Neural cell (in vitro differentiated cells): ENCODE data around the gene CDK17.

Source experiments
- EP300 ChIP-seq: fragments of 450-650 bp; conservative IDR thresholded peaks from 2 replicates; pipeline ENCODE4 v1.6.1; 2014; ENCODE audit warnings: antibody characterized with exemption, mild to moderate bottlenecking, moderate library complexity; ENCODE audit not compliant: poor library complexity, severe bottlenecking
- EZH2 ChIP-seq: fragments of 200-600, 300-800 bp; shearing (Covaris generic), sonication (generic); IDR thresholded peaks from 2 replicates; pipeline ENCODE4 v1.6.1; 2014; ENCODE audit warnings: antibody characterized with exemption, low read length, borderline replicate concordance, mild to moderate bottlenecking; ENCODE audit not compliant: insufficient read depth, poor library complexity, severe bottlenecking
- MXI1 ChIP-seq: fragments of 450-650 bp; conservative IDR thresholded peaks from 2 replicates; pipeline ENCODE4 v1.6.1; 2014; ENCODE audit warnings: antibody characterized with exemption, mild to moderate bottlenecking; ENCODE audit not compliant: poor library complexity, severe bottlenecking
- RAD21 ChIP-seq: fragments of 450-650 bp; conservative IDR thresholded peaks from 2 replicates; pipeline ENCODE4 v1.6.1; 2014; ENCODE audit warnings: antibody characterized with exemption, mild to moderate bottlenecking, moderate library complexity
- REST ChIP-seq: IDR thresholded peaks from 2 replicates; pipeline ENCODE4 v1.6.1; 2012; ENCODE audit warnings: borderline replicate concordance
- SMC3 ChIP-seq: fragments of 450-650 bp; conservative IDR thresholded peaks from 2 replicates; pipeline ENCODE4 v1.6.1; 2014; ENCODE audit warnings: antibody characterized with exemption, mild to moderate bottlenecking, moderate library complexity; ENCODE audit not compliant: poor library complexity
- TAF1 ChIP-seq: IDR thresholded peaks from 2 replicates; pipeline ENCODE4 v1.6.1; 2012; ENCODE audit warnings: low read depth
- TF ChIP-seq, protein P1 (sequence below): fragments of 450-650 bp; IDR thresholded peaks from 2 replicates; pipeline ENCODE4 v1.5.1; 2014; ENCODE audit warnings: antibody characterized with exemption, mild to moderate bottlenecking, moderate library complexity; ENCODE audit not compliant: poor library complexity, severe bottlenecking

- TF ChIP-seq EZH2, result no peak
- TF ChIP-seq, protein P1, sequence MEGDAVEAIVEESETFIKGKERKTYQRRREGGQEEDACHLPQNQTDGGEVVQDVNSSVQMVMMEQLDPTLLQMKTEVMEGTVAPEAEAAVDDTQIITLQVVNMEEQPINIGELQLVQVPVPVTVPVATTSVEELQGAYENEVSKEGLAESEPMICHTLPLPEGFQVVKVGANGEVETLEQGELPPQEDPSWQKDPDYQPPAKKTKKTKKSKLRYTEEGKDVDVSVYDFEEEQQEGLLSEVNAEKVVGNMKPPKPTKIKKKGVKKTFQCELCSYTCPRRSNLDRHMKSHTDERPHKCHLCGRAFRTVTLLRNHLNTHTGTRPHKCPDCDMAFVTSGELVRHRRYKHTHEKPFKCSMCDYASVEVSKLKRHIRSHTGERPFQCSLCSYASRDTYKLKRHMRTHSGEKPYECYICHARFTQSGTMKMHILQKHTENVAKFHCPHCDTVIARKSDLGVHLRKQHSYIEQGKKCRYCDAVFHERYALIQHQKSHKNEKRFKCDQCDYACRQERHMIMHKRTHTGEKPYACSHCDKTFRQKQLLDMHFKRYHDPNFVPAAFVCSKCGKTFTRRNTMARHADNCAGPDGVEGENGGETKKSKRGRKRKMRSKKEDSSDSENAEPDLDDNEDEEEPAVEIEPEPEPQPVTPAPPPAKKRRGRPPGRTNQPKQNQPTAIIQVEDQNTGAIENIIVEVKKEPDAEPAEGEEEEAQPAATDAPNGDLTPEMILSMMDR, result no peak
- no peak for TF ChIP-seq RAD21
- no peak for TF ChIP-seq EP300
- TF ChIP-seq REST, result no peak
- no peak for TF ChIP-seq SMC3
- TF ChIP-seq TAF1, result no peak
- no peak for TF ChIP-seq MXI1
Observed at GRCh38 chr12:96427269-96427729, 27.1 kb upstream of the CDK17 start.
